H1 (cell line): ENCODE results near the gene FBLIM1. TPM values are rescaled to one million over a fixed set of nuclear protein-coding genes. Genes with fewer than 3 reads are reported as not detected.

ENCODE experiments used
- CTCF ChIA-PET: fragments of 300-600 bp; sonication (Branson Sonifier 250); formaldehyde crosslinking; loops from one replicate; lab custom pipeline; 2021; ENCODE audit not compliant: partially characterized antibody; lab: Charles Lee
- POLR2A ChIA-PET: fragments of 300-600 bp; sonication (Branson Sonifier 250); formaldehyde crosslinking; loops from one replicate; lab custom pipeline; 2021; ENCODE audit warnings: inconsistent platforms; ENCODE audit not compliant: partially characterized antibody; lab: Charles Lee
- DNase-seq, 2 experiments: peaks; one replicate each; pipeline versions ENCODE4 v3.0.0 to v3.0.0-alpha.2; 2010 to 2022; ENCODE audit warnings: low spot score in 2 of 2, low read depth in 1 of 2, mixed read lengths in 1 of 2
- FAIRE-seq: peaks from 2 replicates; lab custom pipeline; 2011; peaks lifted over from hg19 to GRCh38; lab: Jason Lieb, UNC
- H2AFZ ChIP-seq: 2 replicates; pipeline ENCODE4 v1.8.1; 2012; ENCODE audit warnings: low read length, inconsistent platforms
- H2AK5ac ChIP-seq: 2 replicates; pipeline ENCODE4 v1.6.1; 2013; ENCODE audit warnings: low read depth, low read length
- H2BK120ac ChIP-seq: replicated peaks from 2 replicates; pipeline ENCODE3; 2013; ENCODE audit warnings: low read depth, low read length, inconsistent platforms
- H2BK12ac ChIP-seq: 2 replicates; pipeline ENCODE4 v1.6.1; 2013; ENCODE audit warnings: low read depth, low read length
- H2BK15ac ChIP-seq: 2 replicates; pipeline ENCODE4 v1.6.1; 2013; ENCODE audit warnings: low read length
- H2BK20ac ChIP-seq: 2 replicates; pipeline ENCODE4 v1.6.1; 2013; ENCODE audit warnings: low read length
- H2BK5ac ChIP-seq: 2 replicates; pipeline ENCODE4 v1.6.1; 2013; ENCODE audit warnings: low read depth, low read length
- H3K14ac ChIP-seq: 2 replicates; pipeline ENCODE4 v1.6.1; 2013; ENCODE audit warnings: inconsistent platforms; ENCODE audit not compliant: insufficient read length
- H3K18ac ChIP-seq: 2 replicates; pipeline ENCODE4 v1.6.1; 2013; ENCODE audit warnings: low read length; ENCODE audit errors: extremely low read depth
- H3K23ac ChIP-seq: 2 replicates; pipeline ENCODE4 v1.6.1; 2013; ENCODE audit warnings: inconsistent platforms; ENCODE audit not compliant: insufficient read length
- H3K23me2 ChIP-seq: 2 replicates; pipeline ENCODE4 v1.6.1; 2013; ENCODE audit warnings: low read depth, low read length
- H3K27ac ChIP-seq: 2 replicates; pipeline ENCODE4 v1.6.1; 2011; ENCODE audit warnings: low read depth, low read length, inconsistent platforms
- H3K27me3 ChIP-seq, 4 experiments: replicated peaks in 1 of 4; 1 replicate in 1 of 4; 2 replicates in 3 of 4; pipeline versions ENCODE4 v1.6.1 to v1.8.1; 2011 to 2013; ENCODE audit warnings: low read length in 3 of 4, mild to moderate bottlenecking in 3 of 4, inconsistent platforms in 2 of 4, mixed read lengths in 2 of 4, moderate library complexity in 1 of 4; ENCODE audit not compliant: control insufficient read depth in 3 of 4, insufficient read depth in 3 of 4; ENCODE audit errors: extremely low read depth in 1 of 4
- H3K36me3 ChIP-seq, 4 experiments: 2 replicates each; pipeline versions ENCODE4 v1.6.1 to v1.8.1; 2011 to 2013; ENCODE audit warnings: mild to moderate bottlenecking in 4 of 4, low read length in 3 of 4, moderate library complexity in 2 of 4, control low read depth in 1 of 4, inconsistent platforms in 1 of 4; ENCODE audit not compliant: insufficient read depth in 4 of 4, control insufficient read depth in 2 of 4
- H3K4ac ChIP-seq: replicated peaks from 2 replicates; pipeline ENCODE3; 2013; ENCODE audit warnings: low read length, low read depth, mixed read lengths, inconsistent platforms; ENCODE audit not compliant: insufficient read length
- H3K4me1 ChIP-seq, 4 experiments: replicated peaks in 1 of 4; 1 replicate in 1 of 4; 2 replicates in 3 of 4; pipeline versions ENCODE4 v1.6.1 to v1.8.1; 2011 to 2013; ENCODE audit warnings: low read length in 3 of 4, inconsistent platforms in 2 of 4, mixed read lengths in 1 of 4; ENCODE audit not compliant: insufficient read depth in 4 of 4, control insufficient read depth in 3 of 4
- H3K4me2 ChIP-seq, 2 experiments: 2 replicates each; pipeline versions ENCODE4 v1.6.1 to v1.8.1; 2011 to 2013; ENCODE audit warnings: low read depth in 2 of 2, low read length in 2 of 2, control low read depth in 1 of 2, inconsistent platforms in 1 of 2, mild to moderate bottlenecking in 1 of 2; ENCODE audit not compliant: insufficient read depth in 1 of 2
- H3K4me3 ChIP-seq, 4 experiments: fragments of 200-600, 300-600 bp in 1 of 4; sonication (generic), shearing (Covaris generic), sonication (Bioruptor Twin) in 1 of 4; 2 replicates each; pipeline versions ENCODE4 v1.5.1 to v1.8.1; 2011 to 2016; ENCODE audit warnings: low read length in 4 of 4, low read depth in 3 of 4, control low read depth in 2 of 4, inconsistent platforms in 2 of 4, mild to moderate bottlenecking in 2 of 4, mixed read lengths in 1 of 4, moderate library complexity in 1 of 4; ENCODE audit not compliant: insufficient read depth in 2 of 4; ENCODE audit errors: extremely low read depth in 1 of 4
- H3K56ac ChIP-seq: replicated peaks from 2 replicates; pipeline ENCODE3; 2013; ENCODE audit warnings: low read depth, mild to moderate bottlenecking, mixed read lengths, low read length, inconsistent platforms; ENCODE audit not compliant: insufficient read length
- H3K79me1 ChIP-seq: 2 replicates; pipeline ENCODE4 v1.6.1; 2013; ENCODE audit warnings: low read depth, low read length, control low read depth
- H3K79me2 ChIP-seq, 2 experiments: 2 replicates each; pipeline versions ENCODE4 v1.6.1 to v1.8.1; 2012 to 2013; ENCODE audit warnings: low read length in 2 of 2, mild to moderate bottlenecking in 2 of 2, inconsistent platforms in 1 of 2; ENCODE audit not compliant: insufficient read depth in 2 of 2, control insufficient read depth in 1 of 2
- H3K9ac ChIP-seq, 4 experiments: replicated peaks in 1 of 4; 1 replicate in 1 of 4; 2 replicates in 3 of 4; pipeline versions ENCODE4 v1.6.1 to v1.8.1; 2011 to 2013; ENCODE audit warnings: low read depth in 3 of 4, low read length in 3 of 4, control low read depth in 2 of 4, mild to moderate bottlenecking in 2 of 4, moderate library complexity in 2 of 4, inconsistent platforms in 1 of 4; ENCODE audit errors: extremely low read depth in 1 of 4
- H3K9me3 ChIP-seq, 2 experiments: 2 replicates each; pipeline versions ENCODE4 v1.6.1 to v1.8.1; 2012 to 2013; ENCODE audit warnings: mild to moderate bottlenecking in 2 of 2, moderate library complexity in 2 of 2, control low read depth in 1 of 2, inconsistent platforms in 1 of 2, low read depth in 1 of 2, low read length in 1 of 2, mixed read lengths in 1 of 2; ENCODE audit not compliant: insufficient read depth in 2 of 2
- H4K20me1 ChIP-seq, 2 experiments: replicated peaks in 1 of 2; 2 replicates each; pipeline versions ENCODE3 to v1.8.1; 2011 to 2013; ENCODE audit warnings: inconsistent platforms in 2 of 2, low read length in 2 of 2, mild to moderate bottlenecking in 1 of 2; ENCODE audit not compliant: insufficient read depth in 2 of 2, control insufficient read depth in 1 of 2
- H4K5ac ChIP-seq: 2 replicates; pipeline ENCODE4 v1.6.1; 2013; ENCODE audit warnings: low read length, low read depth, mixed read lengths, inconsistent platforms; ENCODE audit not compliant: insufficient read length
- H4K8ac ChIP-seq: 2 replicates; pipeline ENCODE4 v1.8.0; 2013; ENCODE audit warnings: mild to moderate bottlenecking, moderate library complexity, low read length, inconsistent platforms; ENCODE audit not compliant: insufficient read depth; ENCODE audit errors: extremely low read depth
- H4K91ac ChIP-seq: replicated peaks from 2 replicates; pipeline ENCODE3; 2013; ENCODE audit warnings: low read length, mixed read lengths, inconsistent platforms; ENCODE audit not compliant: insufficient read length
- BRCA1 ChIP-seq: IDR thresholded peaks from 2 replicates; pipeline ENCODE4 v1.6.1; 2012; ENCODE audit warnings: low read depth, low read length, improper control_type of control experiment
- CBX5 ChIP-seq: fragments of 300-800, 300-1000 bp; sonication (generic); IDR thresholded peaks from 2 replicates; pipeline ENCODE4 v1.7.1; 2016; ENCODE audit warnings: antibody characterized with exemption, low read length, low read depth
- POLR2AphosphoS5 ChIP-seq: IDR thresholded peaks from 2 replicates; pipeline ENCODE4 v1.6.1; 2011; ENCODE audit warnings: low read depth, low read length
- RAD21 ChIP-seq, 2 experiments: IDR thresholded peaks in 1 of 2; conservative IDR thresholded peaks in 1 of 2; 2 replicates each; pipeline ENCODE4 v1.6.1; 2011; ENCODE audit warnings: low read depth in 2 of 2, low read length in 2 of 2, improper control_type of control experiment in 1 of 2, inconsistent platforms in 1 of 2, mild to moderate bottlenecking in 1 of 2, moderate library complexity in 1 of 2
- RBBP5 ChIP-seq: IDR thresholded peaks from 2 replicates; pipeline ENCODE4 v1.7.1; 2012; ENCODE audit warnings: low read depth, mild to moderate bottlenecking, inconsistent platforms, low read length, moderate library complexity, borderline replicate concordance
- RXRA ChIP-seq: IDR thresholded peaks from 2 replicates; pipeline ENCODE4 v1.6.1; 2011; ENCODE audit warnings: low read depth, mild to moderate bottlenecking, low read length, moderate library complexity; ENCODE audit not compliant: insufficient read depth
- SIRT6 ChIP-seq: IDR thresholded peaks from one replicate; pipeline ENCODE4 v1.7.1; 2012; ENCODE audit warnings: low read length, inconsistent platforms
- SUZ12 ChIP-seq: fragments of 200-600 bp; sonication (generic); IDR thresholded peaks from 2 replicates; pipeline ENCODE4 v1.6.1; 2012; ENCODE audit warnings: mild to moderate bottlenecking, inconsistent platforms, low read length, moderate library complexity, mixed read lengths
- WGBS, 2 experiments: shearing (Covaris generic) in 1 of 2; methylation state at CpG; one replicate each; pipeline versions ENCODE4 v1.1.6 to v1.1.7; 2013 to 2015; ENCODE audit warnings: low lambda C conversion rate in 2 of 2, mixed read lengths in 2 of 2, inconsistent platforms in 1 of 2, low coverage in 1 of 2, missing lambda C conversion rate in 1 of 2; ENCODE audit not compliant: insufficient replicate concordance in 2 of 2, insufficient coverage in 1 of 2, insufficient read length in 1 of 2; ENCODE audit errors: extremely low coverage in 1 of 2, missing lambda C conversion rate in 1 of 2; 5-methylcytosine and 5-hydroxymethylcytosine counted together
- polyA plus RNA-seq, 7 experiments: library from polyadenylated mRNA; depleted of rRNA in 3 of 7; stranded (reverse) in 5 of 7; unstranded in 2 of 7; fragments of >200 nt in 5 of 7; fragments of 200-250 nt in 2 of 7; gene quantifications; 1 replicate in 5 of 7; 2 replicates in 1 of 7; 4 replicates in 1 of 7; pipeline versions ENCODE4 v1.2.1 to v1.2.3, GENCODE V29; 2011 to 2013; ENCODE audit warnings: missing spikeins in 2 of 7, mixed read lengths in 2 of 7
- total RNA-seq: library from RNA; stranded (reverse); fragmentation: NEBNext Ultra II Directional; extraction: Animal tissue kit (Norgen Biotek cat#: 25700); gene quantifications from 2 replicates; pipeline ENCODE4 v1.2.1, GENCODE V29; 2021
- TF ChIP-seq, protein P1 (sequence below), 3 experiments: IDR thresholded peaks; 1 replicate in 2 of 3; 2 replicates in 1 of 3; pipeline versions ENCODE4 v1.5.1 to v1.6.1; 2011; ENCODE audit warnings: low read length in 3 of 3, mild to moderate bottlenecking in 3 of 3, inconsistent platforms in 2 of 3, low read depth in 1 of 3, moderate library complexity in 1 of 3; ENCODE audit not compliant: insufficient read depth in 1 of 3; ENCODE audit errors: control extremely low read depth in 1 of 3
- TF ChIP-seq, protein P2 (sequence below): IDR thresholded peaks from 2 replicates; pipeline ENCODE4 v1.6.1; 2011; ENCODE audit warnings: low read length, improper control_type of control experiment

FBLIM1 gene
- total and polyA plus RNA-seq, 2 of the 8 experiments (the other 6 are each of a cell fraction or from before 2014, with no cell fraction given): 66.6 to 66.7 TPM

DNA sequence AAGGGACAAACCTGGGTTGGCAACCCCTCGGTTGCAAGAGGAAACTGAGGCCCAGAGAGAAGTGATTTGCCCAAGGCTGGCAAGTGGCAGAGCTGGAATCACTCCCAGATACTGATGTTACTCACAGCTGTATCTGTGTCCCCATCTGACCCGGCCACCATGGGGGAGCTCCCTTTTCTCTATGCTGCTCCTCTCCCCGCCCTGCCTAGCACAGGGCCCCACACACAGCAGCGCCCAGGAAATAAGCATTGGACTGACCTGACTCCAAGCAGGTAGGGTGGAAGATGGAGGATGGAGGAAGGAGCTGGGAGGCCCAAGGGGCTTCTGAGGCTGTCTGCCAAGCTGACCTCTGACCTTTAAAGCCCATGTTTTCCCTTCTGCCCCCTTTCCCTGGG lies 3.0 kb upstream of the FBLIM1 start:
- Histone ChIP-seq H4K5ac (no peak overlapping the region), H3K14ac (no peak overlapping the region), H2BK5ac (no peak overlapping the region), H2AK5ac (no peak overlapping the region), H2AFZ (no peak overlapping the region), H3K27ac (no peak overlapping the region), H3K36me3 (no peaks in the 10 kb centered on the region), H2BK120ac (no peak overlapping the region), H4K8ac (no peak overlapping the region), H4K20me1 (no peaks in the 10 kb centered on the region), H3K27me3 (no peaks in the 10 kb centered on the region), H3K4me1 (peaks cover 14 to 33% (median 26%) of the 10 kb centered on the region in 4 experiments), H3K4me2 (peak overlapping the region in 1 of 2 experiments; percentile 80; a peak in 2 of 4 replicates), H2BK15ac (no peak overlapping the region), H2BK20ac (no peak overlapping the region), H3K56ac (no peak overlapping the region), H3K23me2 (peaks cover 10% of the 10 kb centered on the region; the same call in 1 of the 2 replicates), H3K79me2 (peaks cover 0 to 18% of the 10 kb centered on the region in 2 experiments; a peak in 2 of 4 replicates), H3K23ac (no peak overlapping the region), H2BK12ac (no peak overlapping the region), H3K4me3 (no peak overlapping the region), H3K4ac (no peak overlapping the region), H4K91ac (no peak overlapping the region), H3K18ac (no peak overlapping the region), H3K79me1 (peaks cover 5% of the 10 kb centered on the region), H3K9me3 (no peaks in the 10 kb centered on the region), H3K9ac (no peak overlapping the region)
- no peak for FAIRE-seq
- DNase-seq: no peak
- CTCF ChIA-PET: interaction anchor here (0.8 to 1.2 kb wide), 3 partner anchors 8 to 36 kb away, joined by 4 to 5 read pairs (median 5); no protein-coding TSS in a partner anchor
- WGBS, 2 experiments: 82% methylated on average over 4 of the region's 4 CpGs; no CpG with 5 or more reads in 1 of the 2 experiments
- POLR2A ChIA-PET: interaction anchor here (0.8 to 2.4 kb wide), 4 partner anchors 8 to 196 kb away, joined by 3 to 8 read pairs (median 4); partner anchors contain the start of gene TMEM82
- TF ChIP-seq, protein P1, sequence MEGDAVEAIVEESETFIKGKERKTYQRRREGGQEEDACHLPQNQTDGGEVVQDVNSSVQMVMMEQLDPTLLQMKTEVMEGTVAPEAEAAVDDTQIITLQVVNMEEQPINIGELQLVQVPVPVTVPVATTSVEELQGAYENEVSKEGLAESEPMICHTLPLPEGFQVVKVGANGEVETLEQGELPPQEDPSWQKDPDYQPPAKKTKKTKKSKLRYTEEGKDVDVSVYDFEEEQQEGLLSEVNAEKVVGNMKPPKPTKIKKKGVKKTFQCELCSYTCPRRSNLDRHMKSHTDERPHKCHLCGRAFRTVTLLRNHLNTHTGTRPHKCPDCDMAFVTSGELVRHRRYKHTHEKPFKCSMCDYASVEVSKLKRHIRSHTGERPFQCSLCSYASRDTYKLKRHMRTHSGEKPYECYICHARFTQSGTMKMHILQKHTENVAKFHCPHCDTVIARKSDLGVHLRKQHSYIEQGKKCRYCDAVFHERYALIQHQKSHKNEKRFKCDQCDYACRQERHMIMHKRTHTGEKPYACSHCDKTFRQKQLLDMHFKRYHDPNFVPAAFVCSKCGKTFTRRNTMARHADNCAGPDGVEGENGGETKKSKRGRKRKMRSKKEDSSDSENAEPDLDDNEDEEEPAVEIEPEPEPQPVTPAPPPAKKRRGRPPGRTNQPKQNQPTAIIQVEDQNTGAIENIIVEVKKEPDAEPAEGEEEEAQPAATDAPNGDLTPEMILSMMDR (IDR thresholded peaks at IDR 0.05; ENCODE audit: control extremely low read depth in 1 of 3, insufficient read depth in 1 of 3, low read depth in 1 of 3, low read length in 3 of 3): no peak
- no peak for TF ChIP-seq SIRT6
- no peak for TF ChIP-seq SUZ12
- no peak for TF ChIP-seq RXRA
- TF ChIP-seq, protein P2, sequence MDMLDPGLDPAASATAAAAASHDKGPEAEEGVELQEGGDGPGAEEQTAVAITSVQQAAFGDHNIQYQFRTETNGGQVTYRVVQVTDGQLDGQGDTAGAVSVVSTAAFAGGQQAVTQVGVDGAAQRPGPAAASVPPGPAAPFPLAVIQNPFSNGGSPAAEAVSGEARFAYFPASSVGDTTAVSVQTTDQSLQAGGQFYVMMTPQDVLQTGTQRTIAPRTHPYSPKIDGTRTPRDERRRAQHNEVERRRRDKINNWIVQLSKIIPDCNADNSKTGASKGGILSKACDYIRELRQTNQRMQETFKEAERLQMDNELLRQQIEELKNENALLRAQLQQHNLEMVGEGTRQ: no peak
- no peak for TF ChIP-seq POLR2AphosphoS5
- TF ChIP-seq BRCA1: no peak
- TF ChIP-seq RAD21 (IDR thresholded peaks at IDR 0.05 in 1 of 2, conservative IDR thresholded peaks at IDR 0.05 in 1 of 2; ENCODE audit: low read depth in 2 of 2, low read length in 2 of 2): no peak
- TF ChIP-seq RBBP5: no peak
- TF ChIP-seq CBX5: no peak
